ENCODE data around the gene ATG13. TPM values are rescaled to one million over a fixed set of nuclear protein-coding genes. Genes with fewer than 3 reads are reported as not detected.

Gene ATG13
- total and polyA plus RNA-seq, 2 experiments from 2014 or later: 32.9 to 71.1 TPM

DNA sequence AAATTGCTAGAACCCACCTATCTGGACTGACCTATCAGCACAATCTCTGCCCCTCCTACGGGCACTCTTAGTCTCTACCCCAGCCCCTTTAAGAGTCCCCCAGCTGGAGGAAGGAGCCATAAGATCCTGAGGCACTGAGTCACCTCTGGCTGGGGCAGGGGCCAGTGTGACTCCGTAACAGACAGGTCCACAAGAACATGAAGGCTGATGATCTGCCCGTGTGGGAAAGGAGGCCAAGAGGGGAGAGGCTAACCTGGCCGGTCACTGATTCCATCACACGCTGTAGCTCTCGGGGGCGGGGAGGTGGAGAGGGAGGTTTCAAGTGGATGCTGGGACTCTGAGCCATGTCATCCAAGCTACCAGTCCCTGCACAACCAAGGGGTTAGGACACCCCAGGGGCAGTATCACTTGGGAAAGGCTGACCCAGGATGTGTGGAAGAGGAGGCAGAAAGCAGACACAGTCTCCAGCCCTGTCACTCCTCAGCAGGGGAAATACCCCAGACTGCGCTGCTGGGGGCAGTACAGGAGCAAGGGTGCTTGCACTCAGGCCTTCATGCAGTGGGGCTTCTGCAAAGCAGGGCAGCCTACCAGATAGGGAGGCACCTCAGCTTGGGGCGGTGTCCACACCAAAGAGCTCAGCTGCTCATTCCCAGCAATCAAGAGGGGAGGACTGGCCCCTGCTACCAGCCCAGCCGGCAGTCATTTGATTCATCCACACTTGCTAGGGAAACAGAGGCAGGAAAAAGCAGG is 60.8 kb downstream of the ATG13 start:
- DNase-seq (ENCODE audit: low spot score): no peak
- Histone ChIP-seq H3K27me3 (ENCODE audit: insufficient read depth) (no peaks in the 10 kb centered on the region), H3K4me3 (no peak overlapping the region), H3K36me3 (ENCODE audit: insufficient read depth) (no peaks in the 10 kb centered on the region), H2AFZ (no peak overlapping the region), H3K27ac (ENCODE audit: low read depth) (0 out of 2 replicates have a peak overlapping the region, but pooled peaks have one; percentile 14), H4K20me1 (replicated peaks; ENCODE audit: insufficient read depth) (no peaks in the 10 kb centered on the region), H3F3A (replicated peaks; ENCODE audit: low read depth) (peaks cover 2% of the 10 kb centered on the region; the same call in 1 of the 2 replicates), H3K79me2 (replicated peaks; ENCODE audit: insufficient read depth) (no peaks in the 10 kb centered on the region), H3K4me1 (ENCODE audit: insufficient read depth) (peaks cover 19% of the 10 kb centered on the region), H3K4me2 (no peak overlapping the region), H3K9me2 (ENCODE audit: insufficient read depth) (no peaks in the 10 kb centered on the region)
- Mint-ChIP-seq H3K4me3 (no peak overlapping the region), H3K4me1 (peaks cover 20% of the 10 kb centered on the region), H3K27me3 (ENCODE audit: insufficient read depth, low read depth, poor library complexity) (peaks cover 8% of the 10 kb centered on the region), H3K27ac (peak overlapping the region; percentile 24; the same call in 1 of the 2 replicates), H3K36me3 (ENCODE audit: low read depth) (peaks cover 3% of the 10 kb centered on the region), H3K9me3 (no peaks in the 10 kb centered on the region)
- TF ChIP-seq CTCF (conservative IDR thresholded peaks at IDR 0.05; ENCODE audit: low read depth in 2 of 2) (peak; percentile 8 to 55; a peak in 2 of 4 replicates), ZNF114 (CRISPR knock-in tag; IDR thresholded peaks at IDR 0.05) (no peak)
- ATAC-seq: peak; percentile 7; the same call in 2 of the 3 replicates

DNA sequence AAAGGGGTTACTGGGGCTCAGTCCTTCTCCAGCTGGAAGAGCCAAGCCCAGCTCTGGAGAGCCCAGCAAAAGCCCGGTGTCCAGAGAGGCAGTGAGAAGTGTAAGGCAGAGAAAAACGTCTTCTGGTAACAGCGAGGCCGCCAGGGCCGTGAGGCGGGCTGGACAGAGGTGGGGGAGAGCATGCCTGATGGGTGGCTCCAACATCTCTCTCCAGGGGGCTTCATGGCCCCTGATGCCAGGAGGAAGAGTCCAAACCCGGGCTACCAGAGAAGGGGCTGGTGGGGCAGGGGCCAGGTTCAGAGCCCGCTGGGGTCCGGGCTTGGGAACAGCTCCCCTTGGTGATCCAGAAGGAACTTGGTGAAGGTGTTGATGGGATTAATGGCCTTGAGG is 61.4 kb downstream of the ATG13 start:
- H3K9me3 Mint-ChIP-seq: no peaks in the 10 kb centered on the region
- no peak for DNase-seq (ENCODE audit: low spot score)
- H3K36me3 Mint-ChIP-seq (ENCODE audit: low read depth): peaks cover 3% of the 10 kb centered on the region
- Histone ChIP-seq H2AFZ (no peak overlapping the region), H3K4me2 (no peak overlapping the region), H3F3A (replicated peaks; ENCODE audit: low read depth) (peaks cover 2% of the 10 kb centered on the region; the same call in 1 of the 2 replicates), H3K9me2 (ENCODE audit: insufficient read depth) (no peaks in the 10 kb centered on the region), H3K4me3 (no peak overlapping the region), H3K4me1 (ENCODE audit: insufficient read depth) (peaks cover 19% of the 10 kb centered on the region), H3K36me3 (ENCODE audit: insufficient read depth) (no peaks in the 10 kb centered on the region), H4K20me1 (replicated peaks; ENCODE audit: insufficient read depth) (no peaks in the 10 kb centered on the region), H3K27ac (ENCODE audit: low read depth) (no peak overlapping the region), H3K27me3 (ENCODE audit: insufficient read depth) (no peaks in the 10 kb centered on the region), H3K79me2 (replicated peaks; ENCODE audit: insufficient read depth) (no peaks in the 10 kb centered on the region)
- no peak overlapping the region for H3K4me3 Mint-ChIP-seq
- no peak for ATAC-seq
- H3K4me1 Mint-ChIP-seq: peaks cover 20% of the 10 kb centered on the region
- no peak overlapping the region; the same call in 1 of the 2 replicates for H3K27ac Mint-ChIP-seq
- peaks cover 11% of the 10 kb centered on the region for H3K27me3 Mint-ChIP-seq (ENCODE audit: insufficient read depth, low read depth, poor library complexity)
- TF ChIP-seq EZH2phosphoT487 (IDR thresholded peaks at IDR 0.05; ENCODE audit: unreplicated experiment): no peak
- TF ChIP-seq ZNF114 (CRISPR knock-in tag; IDR thresholded peaks at IDR 0.05): no peak
- no peak for TF ChIP-seq JUNB (IDR thresholded peaks at IDR 0.05; ENCODE audit: unreplicated experiment)
- TF ChIP-seq POLR2AphosphoS5 (IDR thresholded peaks at IDR 0.05; ENCODE audit: low read depth): no peak
- TF ChIP-seq, protein P1, sequence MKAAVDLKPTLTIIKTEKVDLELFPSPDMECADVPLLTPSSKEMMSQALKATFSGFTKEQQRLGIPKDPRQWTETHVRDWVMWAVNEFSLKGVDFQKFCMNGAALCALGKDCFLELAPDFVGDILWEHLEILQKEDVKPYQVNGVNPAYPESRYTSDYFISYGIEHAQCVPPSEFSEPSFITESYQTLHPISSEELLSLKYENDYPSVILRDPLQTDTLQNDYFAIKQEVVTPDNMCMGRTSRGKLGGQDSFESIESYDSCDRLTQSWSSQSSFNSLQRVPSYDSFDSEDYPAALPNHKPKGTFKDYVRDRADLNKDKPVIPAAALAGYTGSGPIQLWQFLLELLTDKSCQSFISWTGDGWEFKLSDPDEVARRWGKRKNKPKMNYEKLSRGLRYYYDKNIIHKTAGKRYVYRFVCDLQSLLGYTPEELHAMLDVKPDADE (IDR thresholded peaks at IDR 0.05): no peak
- TF ChIP-seq ZNF331 (CRISPR knock-in tag; IDR thresholded peaks at IDR 0.05; ENCODE audit: low read depth): no peak
- TF ChIP-seq EZH2 (IDR thresholded peaks at IDR 0.05; ENCODE audit: low read depth, unreplicated experiment): no peak
- TF ChIP-seq STAT1 (IDR thresholded peaks at IDR 0.05; ENCODE audit: unreplicated experiment): no peak
- TF ChIP-seq NANOG (IDR thresholded peaks at IDR 0.05; ENCODE audit: borderline replicate concordance): no peak
- no peak for TF ChIP-seq ZNF462 (CRISPR knock-in tag; IDR thresholded peaks at IDR 0.05)
- no peak for TF ChIP-seq CREB1 (CRISPR knock-in tag; IDR thresholded peaks at IDR 0.05; ENCODE audit: low read depth)
